Lower leg skin (tissue), 4 donors: Measurements from ENCODE around the gene GRIN1. TPM values are rescaled to one million over a fixed set of nuclear protein-coding genes. Genes with fewer than 3 reads are reported as not detected.

Experiments
- DNase-seq, 2 donors: peaks; one replicate each; pipeline ENCODE4 v3.0.0-alpha.2; 2019; ENCODE audit warnings: low spot score in 2 of 2
- H3K4me3 ChIP-seq: fragments of 200-600 bp; sonication (generic); 2 replicates; pipeline ENCODE4 v1.5.1; 2017; ENCODE audit warnings: mild to moderate bottlenecking, low read depth; ENCODE audit not compliant: poor library complexity, severe bottlenecking
- POLR2A ChIP-seq, 2 donors: fragments of 450-650 bp; IDR thresholded peaks; one replicate each; pipeline ENCODE4 v1.6.1; 2016 to 2017; ENCODE audit warnings: antibody characterized with exemption in 2 of 2, mild to moderate bottlenecking in 1 of 2, moderate library complexity in 1 of 2
- WGBS, 2 donors: methylation state at CpG; one replicate each; pipeline ENCODE4 v1.1.5; 2018; 5-methylcytosine and 5-hydroxymethylcytosine counted together
- intact Hi-C: fragments of 100-400 bp; cut with DNase I; formaldehyde crosslinking; loops from one replicate; pipeline ENCODE4 v1.15.0; 2023; ENCODE audit warnings: low total_unique reads
- total RNA-seq, 4 donors: library from RNA; depleted of rRNA; stranded (reverse); fragments of >200 nt; gene quantifications; one replicate each; pipeline ENCODE4 v1.1.0, GENCODE V29; 2016
- TF ChIP-seq, protein P1 (sequence below), 3 donors: fragments of 450-650 bp; IDR thresholded peaks; one replicate each; pipeline ENCODE4 v1.5.1; 2016; ENCODE audit warnings: antibody characterized with exemption in 3 of 3, mild to moderate bottlenecking in 3 of 3, moderate library complexity in 2 of 3

Gene GRIN1
- total RNA-seq, 4 donors from 2014 or later: 0.10 to 2.4 (median 0.49) TPM; not detected in 1

DNA sequence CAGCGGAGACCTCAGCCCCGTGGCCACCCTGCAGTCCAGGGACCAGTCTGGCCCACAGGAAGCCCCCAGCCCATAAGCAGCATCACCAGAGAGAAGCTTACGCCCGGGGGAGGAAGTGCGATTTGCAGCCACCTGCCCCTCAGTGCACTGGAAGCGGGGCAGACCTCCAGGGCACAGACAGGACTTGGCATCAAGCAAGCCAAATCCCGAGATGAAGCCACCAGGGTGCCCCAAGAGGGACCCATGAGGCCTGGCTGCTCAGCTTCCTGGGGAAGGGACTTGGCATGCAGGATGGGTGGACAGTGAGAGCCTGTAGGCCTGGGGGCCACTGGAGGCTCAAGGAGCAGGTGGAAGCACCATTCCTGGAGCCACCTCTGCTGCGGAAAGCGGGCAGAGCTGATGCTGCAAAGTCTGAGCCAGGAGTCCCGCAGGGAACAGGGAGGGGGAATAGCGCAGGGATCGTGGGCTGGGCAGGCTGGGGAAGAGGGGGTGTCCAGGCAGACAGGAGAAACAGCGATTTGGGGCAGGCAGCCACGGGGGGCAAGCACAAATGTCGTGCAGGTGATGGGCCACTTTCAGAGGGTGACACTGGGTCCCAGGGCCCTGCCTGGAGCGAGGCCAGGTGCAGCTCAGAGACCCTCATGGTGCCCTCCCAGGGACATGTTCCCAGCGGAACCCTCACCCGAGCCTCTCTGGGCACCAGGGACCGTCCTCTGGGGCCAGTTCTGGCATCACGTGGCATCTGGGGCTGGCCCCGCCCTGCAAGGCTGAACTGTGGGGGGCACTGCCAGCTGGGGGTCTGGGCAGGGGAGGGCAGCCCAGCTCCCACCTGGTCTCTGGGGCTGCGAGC is 27.7 kb downstream of the GRIN1 start:
- intact Hi-C loops: no loop called here
- WGBS, 2 donors: 61 to 74% methylated on average over 11 to 13 of the region's 22 CpGs
- H3K4me3 ChIP-seq: no peak overlapping the region
- TF ChIP-seq POLR2A (IDR thresholded peaks at IDR 0.05): no peak
- TF ChIP-seq, protein P1, sequence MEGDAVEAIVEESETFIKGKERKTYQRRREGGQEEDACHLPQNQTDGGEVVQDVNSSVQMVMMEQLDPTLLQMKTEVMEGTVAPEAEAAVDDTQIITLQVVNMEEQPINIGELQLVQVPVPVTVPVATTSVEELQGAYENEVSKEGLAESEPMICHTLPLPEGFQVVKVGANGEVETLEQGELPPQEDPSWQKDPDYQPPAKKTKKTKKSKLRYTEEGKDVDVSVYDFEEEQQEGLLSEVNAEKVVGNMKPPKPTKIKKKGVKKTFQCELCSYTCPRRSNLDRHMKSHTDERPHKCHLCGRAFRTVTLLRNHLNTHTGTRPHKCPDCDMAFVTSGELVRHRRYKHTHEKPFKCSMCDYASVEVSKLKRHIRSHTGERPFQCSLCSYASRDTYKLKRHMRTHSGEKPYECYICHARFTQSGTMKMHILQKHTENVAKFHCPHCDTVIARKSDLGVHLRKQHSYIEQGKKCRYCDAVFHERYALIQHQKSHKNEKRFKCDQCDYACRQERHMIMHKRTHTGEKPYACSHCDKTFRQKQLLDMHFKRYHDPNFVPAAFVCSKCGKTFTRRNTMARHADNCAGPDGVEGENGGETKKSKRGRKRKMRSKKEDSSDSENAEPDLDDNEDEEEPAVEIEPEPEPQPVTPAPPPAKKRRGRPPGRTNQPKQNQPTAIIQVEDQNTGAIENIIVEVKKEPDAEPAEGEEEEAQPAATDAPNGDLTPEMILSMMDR (IDR thresholded peaks at IDR 0.05): no peak
- DNase-seq: no peak

DNA sequence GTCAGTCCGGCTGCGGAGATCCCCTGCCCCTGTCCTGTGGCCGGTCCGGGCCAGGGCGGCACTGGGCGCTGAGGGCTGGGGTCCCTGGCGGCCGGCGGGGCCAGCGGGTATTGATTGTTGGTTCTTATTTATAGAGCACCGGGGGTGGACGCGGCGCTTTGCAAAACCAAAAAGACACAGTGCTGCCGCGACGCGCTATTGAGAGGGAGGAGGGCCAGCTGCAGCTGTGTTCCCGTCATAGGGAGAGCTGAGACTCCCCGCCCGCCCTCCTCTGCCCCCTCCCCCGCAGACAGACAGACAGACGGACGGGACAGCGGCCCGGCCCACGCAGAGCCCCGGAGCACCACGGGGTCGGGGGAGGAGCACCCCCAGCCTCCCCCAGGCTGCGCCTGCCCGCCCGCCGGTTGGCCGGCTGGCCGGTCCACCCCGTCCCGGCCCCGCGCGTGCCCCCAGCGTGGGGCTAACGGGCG is 28.4 kb downstream of the GRIN1 start:
- TF ChIP-seq POLR2A (IDR thresholded peaks at IDR 0.05): no peak
- TF ChIP-seq, protein P1 (IDR thresholded peaks at IDR 0.05): no peak
- WGBS, 2 donors: 26 to 41% methylated on average over 22 to 31 of the region's 44 CpGs
- intact Hi-C loops: no loop called here
- H3K4me3 ChIP-seq: no peak overlapping the region
- DNase-seq: no peak

DNA sequence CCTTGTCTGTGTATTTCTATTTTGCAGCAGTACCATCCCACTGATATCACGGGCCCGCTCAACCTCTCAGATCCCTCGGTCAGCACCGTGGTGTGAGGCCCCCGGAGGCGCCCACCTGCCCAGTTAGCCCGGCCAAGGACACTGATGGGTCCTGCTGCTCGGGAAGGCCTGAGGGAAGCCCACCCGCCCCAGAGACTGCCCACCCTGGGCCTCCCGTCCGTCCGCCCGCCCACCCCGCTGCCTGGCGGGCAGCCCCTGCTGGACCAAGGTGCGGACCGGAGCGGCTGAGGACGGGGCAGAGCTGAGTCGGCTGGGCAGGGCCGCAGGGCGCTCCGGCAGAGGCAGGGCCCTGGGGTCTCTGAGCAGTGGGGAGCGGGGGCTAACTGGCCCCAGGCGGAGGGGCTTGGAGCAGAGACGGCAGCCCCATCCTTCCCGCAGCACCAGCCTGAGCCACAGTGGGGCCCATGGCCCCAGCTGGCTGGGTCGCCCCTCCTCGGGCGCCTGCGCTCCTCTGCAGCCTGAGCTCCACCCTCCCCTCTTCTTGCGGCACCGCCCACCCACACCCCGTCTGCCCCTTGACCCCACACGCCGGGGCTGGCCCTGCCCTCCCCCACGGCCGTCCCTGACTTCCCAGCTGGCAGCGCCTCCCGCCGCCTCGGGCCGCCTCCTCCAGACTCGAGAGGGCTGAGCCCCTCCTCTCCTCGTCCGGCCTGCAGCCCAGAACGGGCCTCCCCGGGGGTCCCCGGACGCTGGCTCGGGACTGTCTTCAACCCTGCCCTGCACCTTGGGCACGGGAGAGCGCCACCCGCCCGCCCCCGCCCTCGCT is 29.0 kb downstream of the GRIN1 start:
- intact Hi-C loops: no loop called here
- WGBS, 2 donors: 7 to 19% methylated on average over 27 to 39 of the region's 57 CpGs
- no peak overlapping the region for H3K4me3 ChIP-seq
- TF ChIP-seq POLR2A (IDR thresholded peaks at IDR 0.05): no peak
- TF ChIP-seq, protein P1 (IDR thresholded peaks at IDR 0.05): no peak
- no peak for DNase-seq

DNA sequence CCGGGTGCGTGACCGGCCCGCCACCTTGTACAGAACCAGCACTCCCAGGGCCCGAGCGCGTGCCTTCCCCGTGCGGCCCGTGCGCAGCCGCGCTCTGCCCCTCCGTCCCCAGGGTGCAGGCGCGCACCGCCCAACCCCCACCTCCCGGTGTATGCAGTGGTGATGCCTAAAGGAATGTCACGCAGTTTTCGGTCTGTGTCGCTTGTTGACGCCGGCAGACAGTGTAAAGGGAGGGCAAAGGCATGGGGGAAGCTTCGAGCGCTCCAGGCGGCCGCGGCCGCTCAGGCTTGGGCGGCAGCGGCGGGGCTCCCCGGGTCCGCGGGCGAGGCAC is 29.6 kb downstream of the GRIN1 start:
- intact Hi-C loops: no loop called here

DNA sequence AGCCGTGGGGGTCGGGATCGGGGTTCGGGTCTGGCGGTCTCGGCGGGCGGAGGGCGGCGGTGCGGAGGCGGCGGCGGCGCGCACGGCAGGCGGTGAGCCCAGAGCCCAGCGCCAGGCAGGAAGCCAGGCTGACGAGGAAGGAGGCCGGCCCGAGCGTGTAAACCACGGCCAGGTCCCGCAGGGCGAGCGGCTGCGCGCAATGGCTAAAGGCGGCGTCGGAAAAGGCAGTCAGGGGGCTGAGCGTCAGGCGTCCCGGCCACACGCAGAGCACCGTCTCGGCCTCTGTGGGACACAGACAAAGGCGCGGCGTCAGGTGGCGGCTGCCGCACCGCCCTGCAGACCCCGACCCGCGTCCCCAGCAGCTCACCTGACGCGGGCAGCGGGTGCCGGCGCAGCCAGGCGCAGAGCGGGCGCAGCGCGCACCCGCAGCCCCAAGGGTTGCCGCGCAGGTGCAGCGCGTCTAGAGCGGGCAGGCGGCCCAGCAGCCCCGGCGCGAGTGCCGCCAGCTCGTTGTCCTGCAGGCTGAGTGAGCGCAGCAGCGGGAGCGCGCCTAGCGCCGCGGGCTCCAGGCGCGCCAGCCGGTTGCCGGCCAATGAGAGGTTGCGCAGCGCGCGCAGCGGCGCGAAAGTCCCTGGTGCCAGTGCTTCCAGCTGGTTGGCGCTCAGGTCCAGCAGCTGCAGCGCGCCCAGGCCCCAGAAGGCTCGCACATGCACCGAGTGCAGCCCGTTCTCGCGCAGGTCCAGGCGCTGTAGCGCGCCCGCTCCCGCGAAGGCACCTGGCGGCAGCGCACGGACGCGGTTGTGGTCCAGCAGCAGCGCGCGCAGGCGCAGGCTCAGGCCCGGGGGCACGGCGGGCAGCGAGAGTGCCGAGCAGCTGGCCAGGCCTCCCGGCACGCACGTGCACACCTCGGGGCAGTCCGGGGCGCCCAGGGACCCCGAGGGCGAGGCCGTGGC is 30.2 kb downstream of the GRIN1 start:
- no peak overlapping the region for H3K4me3 ChIP-seq
- intact Hi-C loops: no loop called here
- no peak for TF ChIP-seq POLR2A (IDR thresholded peaks at IDR 0.05)
- TF ChIP-seq, protein P1 (IDR thresholded peaks at IDR 0.05): no peak
- 1 to 2% methylated on average over 19 to 47 of the region's 124 CpGs for WGBS, 2 donors
- no peak for DNase-seq

More for the DNA sequence above, 29.6 kb downstream of the GRIN1 start:
- 0 to 2% methylated on average over 13 to 22 of the region's 36 CpGs for WGBS, 2 donors
- no peak for DNase-seq
- no peak overlapping the region for H3K4me3 ChIP-seq
- TF ChIP-seq, protein P1 (IDR thresholded peaks at IDR 0.05): no peak
- TF ChIP-seq POLR2A (IDR thresholded peaks at IDR 0.05): no peak
